Upper lobe of left lung (tissue), 4 donors: ENCODE data around the gene METTL26.

Source experiments
- POLR2AphosphoS5 ChIP-seq, 2 donors: sonication (generic); formaldehyde crosslinking; IDR thresholded peaks; one replicate each; pipeline ENCODE4 v1.5.1; 2017; ENCODE audit warnings: antibody characterized with exemption in 2 of 2
- TF ChIP-seq, protein P1 (sequence below), 6 experiments: fragments of 450-650 bp in 4 of 6; fragments of 200-600 bp in 2 of 6; sonication (generic) in 2 of 6; IDR thresholded peaks; one replicate each; pipeline ENCODE4 v1.5.1; 2016 to 2019; ENCODE audit warnings: antibody characterized with exemption in 6 of 6

DNA sequence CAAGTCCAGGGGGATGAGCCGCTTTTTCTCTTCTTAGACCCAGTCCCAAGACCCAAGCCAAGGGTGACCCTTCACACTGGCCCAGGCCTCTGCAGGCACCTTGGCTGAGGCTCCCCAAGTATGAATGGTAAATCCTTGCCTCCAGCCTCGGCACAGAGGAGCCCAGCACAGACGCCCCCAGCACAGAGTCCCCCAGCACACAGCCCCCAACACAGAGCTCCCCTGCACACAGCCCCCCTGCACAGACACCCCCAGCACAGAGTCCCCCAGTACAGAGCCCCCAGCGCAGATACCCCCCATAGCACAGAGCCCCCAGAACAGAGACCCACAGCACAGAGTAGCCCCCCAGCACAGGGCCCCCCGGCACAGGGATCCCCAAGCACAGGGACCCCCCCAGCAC is 4.5 kb upstream of the METTL26 start:
- TF ChIP-seq, protein P1, sequence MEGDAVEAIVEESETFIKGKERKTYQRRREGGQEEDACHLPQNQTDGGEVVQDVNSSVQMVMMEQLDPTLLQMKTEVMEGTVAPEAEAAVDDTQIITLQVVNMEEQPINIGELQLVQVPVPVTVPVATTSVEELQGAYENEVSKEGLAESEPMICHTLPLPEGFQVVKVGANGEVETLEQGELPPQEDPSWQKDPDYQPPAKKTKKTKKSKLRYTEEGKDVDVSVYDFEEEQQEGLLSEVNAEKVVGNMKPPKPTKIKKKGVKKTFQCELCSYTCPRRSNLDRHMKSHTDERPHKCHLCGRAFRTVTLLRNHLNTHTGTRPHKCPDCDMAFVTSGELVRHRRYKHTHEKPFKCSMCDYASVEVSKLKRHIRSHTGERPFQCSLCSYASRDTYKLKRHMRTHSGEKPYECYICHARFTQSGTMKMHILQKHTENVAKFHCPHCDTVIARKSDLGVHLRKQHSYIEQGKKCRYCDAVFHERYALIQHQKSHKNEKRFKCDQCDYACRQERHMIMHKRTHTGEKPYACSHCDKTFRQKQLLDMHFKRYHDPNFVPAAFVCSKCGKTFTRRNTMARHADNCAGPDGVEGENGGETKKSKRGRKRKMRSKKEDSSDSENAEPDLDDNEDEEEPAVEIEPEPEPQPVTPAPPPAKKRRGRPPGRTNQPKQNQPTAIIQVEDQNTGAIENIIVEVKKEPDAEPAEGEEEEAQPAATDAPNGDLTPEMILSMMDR (IDR thresholded peaks at IDR 0.05) = no peak
- no peak for TF ChIP-seq POLR2AphosphoS5 (IDR thresholded peaks at IDR 0.05)
